T-helper 9 cell (primary cell): Measurements from ENCODE around the gene ANKRD23.

Experiments
- DNase-seq: peaks from one replicate; pipeline ENCODE4 v3.0.0-alpha.2; 2020

The ANKRD23 gene

DNA sequence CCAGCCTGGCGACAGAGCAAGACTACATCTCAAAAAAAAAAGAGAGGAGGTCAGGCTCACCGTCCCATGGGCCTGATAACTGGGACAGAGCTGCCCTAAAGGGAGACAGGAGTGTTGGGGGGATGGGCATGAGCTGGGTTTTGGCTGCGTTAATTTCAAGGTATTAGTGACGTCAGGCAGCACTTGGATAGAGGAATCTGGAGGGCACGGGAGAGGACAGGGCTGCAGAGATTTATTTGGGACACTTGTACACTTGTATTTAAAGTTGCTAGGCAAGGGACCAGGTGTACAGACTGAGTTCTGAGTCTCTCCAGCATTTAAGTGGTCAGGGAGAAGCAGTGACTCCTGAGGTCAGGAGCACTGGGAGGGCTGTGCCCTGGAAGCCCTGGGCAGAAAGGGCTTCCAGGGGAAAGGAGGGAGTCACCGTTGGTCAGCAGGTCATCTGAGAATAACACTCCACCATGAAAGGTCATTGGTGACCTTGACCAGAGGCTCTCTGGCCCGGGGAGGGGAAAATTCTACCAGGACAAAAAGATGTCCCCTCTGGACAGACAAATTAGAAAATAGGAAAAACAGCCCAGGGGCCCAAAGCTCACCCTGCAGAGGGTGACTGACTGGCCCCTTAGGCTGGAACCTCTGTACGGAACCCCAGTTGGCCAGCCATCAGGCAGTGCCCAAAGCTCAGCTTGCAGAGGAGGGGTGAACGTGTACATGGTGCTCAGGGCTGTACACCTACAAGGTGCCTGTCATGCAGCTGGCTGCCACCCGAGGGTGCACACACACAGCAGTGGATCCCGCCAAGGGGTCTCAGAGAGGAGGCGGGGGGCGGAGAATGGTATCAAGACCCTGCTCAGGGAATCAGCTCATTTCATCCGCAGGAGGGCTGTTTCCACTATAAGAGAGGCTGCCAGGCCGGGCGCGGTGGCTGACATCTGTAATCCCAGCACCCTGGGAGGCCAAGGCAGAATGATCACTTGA, 50.8 kb downstream of the ANKRD23 start:
- DNase-seq, result no peak

DNA sequence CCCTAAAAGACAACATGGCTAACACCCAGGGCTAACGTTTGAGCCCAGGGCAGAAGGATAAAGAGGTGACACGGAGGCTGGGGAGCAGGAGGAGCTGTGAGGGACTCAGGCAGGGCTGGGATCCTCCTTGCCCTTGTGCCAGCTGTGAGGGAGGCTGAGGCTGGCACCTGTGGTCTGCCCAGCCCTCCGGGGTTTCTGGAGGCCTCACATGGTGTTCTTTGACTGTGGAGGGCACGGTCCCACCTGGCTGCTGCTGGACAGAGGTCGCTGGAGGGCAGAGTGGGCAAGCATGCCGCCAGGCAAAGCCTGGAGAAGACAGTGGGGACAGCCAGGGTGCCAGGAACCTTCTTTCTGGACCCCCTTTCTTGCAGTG, 54.6 kb downstream of the ANKRD23 start:
- DNase-seq, result no peak

DNA sequence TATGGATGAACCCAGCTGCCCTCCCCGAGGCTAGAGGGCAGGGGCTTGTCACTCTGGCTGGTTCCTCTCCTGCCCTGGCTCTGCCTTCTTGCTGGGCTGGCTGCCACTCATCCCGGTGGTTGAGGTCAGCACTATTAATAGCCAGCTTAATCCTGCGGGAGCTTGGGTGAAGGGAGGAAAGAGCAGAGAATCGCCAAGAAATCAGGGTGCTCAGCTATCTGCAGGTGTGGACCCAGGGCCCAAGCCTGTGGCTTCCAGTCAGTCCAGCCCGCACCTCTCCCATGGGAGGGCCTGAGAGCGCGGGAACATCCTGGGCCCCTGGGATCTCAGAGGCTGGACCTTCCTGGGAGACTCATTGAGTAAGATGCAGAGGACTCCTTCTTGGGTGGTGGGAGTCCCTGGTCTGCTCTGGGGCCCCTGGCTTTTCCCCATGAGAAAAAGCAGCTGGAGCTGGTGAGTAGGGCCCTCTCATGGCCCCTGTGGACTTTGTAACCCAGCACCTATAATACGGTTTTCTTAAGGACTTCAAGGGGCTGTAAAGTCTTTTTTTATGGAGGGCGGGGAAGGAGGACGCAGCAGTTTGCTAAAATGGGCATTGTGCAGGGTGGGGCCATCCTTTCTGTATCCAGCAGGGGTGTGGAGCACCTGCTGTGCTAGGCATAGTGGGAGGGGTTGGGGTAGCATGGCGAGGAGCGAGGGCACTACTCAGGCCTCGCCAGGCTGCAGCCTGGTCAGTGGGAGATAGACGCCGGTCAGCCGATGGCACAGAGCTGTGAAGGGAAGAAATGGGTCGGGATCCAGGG, 55.2 kb downstream of the ANKRD23 start:
- DNase-seq, result no peak
